Activated CD8-positive, alpha-beta memory T cell treated with anti-CD3 and anti-CD28 coated beads for 24 hours (primary cell): Measurements from ENCODE around the gene VPS13D.
"Not testable (repeated sequence)": the region's sequence is repeated elsewhere in the genome, so short reads cannot be mapped to it uniquely, and the experiment has no call there.

Source experiments
- DNase-seq: peaks from one replicate; pipeline ENCODE4 v3.0.0-alpha.2; 2020

Gene VPS13D

DNA sequence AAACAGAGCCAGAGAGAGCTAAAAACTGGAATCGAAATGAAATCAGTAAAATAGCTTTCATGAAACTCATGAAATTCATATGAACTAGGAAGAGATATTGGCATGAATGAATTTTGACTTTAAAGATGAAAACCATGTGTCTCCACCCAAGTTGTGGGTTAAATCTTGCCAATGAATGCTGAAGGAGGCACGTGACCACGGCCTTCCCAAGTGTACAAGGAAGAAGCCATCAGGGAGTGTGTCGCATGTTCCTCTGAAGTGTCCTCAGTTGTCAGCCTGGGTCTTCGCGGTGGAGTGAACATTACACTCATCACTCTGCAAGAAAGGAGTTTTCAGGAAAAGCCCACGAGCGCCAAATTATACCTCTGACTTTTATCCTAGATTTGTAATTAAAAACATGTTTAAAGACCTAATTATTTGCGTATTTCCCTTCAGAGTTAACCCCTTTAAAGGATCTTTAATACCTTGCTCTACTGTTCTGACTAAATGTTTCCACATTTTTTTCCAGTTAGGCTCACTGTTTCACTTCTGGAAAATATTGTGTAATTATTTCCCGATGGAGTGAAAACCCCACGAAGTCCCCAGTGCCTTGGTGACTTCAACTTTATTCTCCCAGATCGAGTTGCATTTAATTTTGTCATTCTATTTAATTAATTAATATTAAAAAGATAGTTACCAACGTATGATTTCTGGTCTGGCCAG, 269.9 kb downstream of the VPS13D start:
- DNase-seq, result no peak

DNA sequence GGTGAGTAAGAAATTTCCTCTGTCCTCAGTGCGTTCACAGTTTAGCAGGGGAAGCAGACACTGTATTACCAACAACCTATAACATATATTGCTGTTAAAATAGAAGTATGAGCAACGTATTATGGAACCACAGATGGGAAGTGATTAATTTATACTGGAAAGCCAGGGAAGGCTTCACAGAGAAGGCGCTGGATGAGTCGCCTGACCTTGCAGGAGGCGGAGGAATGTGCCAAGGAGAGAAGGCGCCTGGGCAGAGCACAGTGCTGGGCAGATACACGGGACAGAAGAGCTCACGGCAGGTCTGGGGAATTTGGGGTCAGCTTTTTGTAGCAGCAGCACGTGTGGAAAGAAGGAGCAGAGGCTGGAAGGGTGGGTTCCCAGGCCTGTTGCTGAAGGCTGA, 271.8 kb downstream of the VPS13D start:
- no peak for DNase-seq

- no peak for DNase-seq
These were observed 272.7 kb downstream of the VPS13D start for GRCh38 chr1:12502336-12503109.

GRCh38 chr1:12503709-12504108, 273.9 kb downstream of the VPS13D start:
- DNase-seq, result no peak

GRCh38 chr1:12504601-12505000, 274.8 kb downstream of the VPS13D start:
- no peak for DNase-seq

DNA sequence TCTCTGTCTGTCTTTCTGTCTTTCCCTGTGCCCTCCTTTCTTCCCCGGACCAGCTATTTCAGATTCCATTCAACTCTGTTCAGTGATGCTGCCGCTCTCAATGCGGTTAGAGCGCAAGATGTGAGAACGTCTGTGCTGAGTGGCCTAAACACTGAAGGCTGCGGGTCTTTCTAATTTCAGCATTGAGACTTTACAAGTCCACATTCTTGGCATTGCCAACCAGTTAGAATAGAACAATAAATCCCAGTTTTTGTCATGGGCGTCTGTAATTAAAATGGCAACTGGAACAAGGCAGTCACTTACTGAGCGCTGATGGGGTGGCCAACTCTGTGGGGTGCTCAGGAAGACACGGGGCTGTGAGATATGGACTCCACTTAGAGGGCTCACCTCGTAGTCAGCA, 275.4 kb downstream of the VPS13D start:
- no peak for DNase-seq

DNA sequence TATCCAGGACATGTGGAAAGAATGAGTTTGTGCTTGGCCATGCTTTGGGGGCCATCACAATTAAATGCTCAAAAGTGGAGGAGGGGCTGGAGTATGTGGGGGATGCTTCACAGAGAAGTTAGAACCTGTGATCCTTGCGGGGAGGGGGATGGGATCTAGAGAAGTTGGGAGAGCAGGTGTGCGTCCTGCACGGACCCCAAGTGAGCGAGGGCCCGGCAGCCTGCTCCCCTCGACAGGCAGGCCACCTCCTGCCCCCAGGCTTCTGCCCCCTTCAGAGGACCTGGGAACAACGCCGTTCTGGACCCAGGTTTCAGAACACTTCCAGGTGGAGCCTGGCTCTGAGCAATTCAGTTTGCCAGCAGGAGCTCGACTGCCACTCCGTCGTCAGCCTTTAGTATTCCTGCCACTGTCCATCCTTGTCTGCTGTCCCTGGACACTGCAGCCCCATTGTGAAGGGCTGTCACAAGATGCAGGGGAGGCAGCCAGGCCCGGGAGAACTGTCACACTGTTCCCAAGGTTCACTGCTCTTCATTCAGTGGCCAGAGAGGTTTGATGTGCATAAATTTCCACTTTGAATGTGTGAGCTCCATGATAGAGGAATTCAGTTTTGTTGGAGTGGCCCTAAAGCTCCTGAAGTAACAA, 275.9 kb downstream of the VPS13D start:
- no peak for DNase-seq

- DNase-seq, result no peak
These were observed 276.8 kb downstream of the VPS13D start for GRCh38 chr1:12506281-12507280.

- no peak for DNase-seq
These were observed 277.8 kb downstream of the VPS13D start for GRCh38 chr1:12507631-12508030.

- no peak for DNase-seq
These were observed 279.0 kb downstream of the VPS13D start for GRCh38 chr1:12508849-12509248.

GRCh38 chr1:12511128-12511484, 281.3 kb downstream of the VPS13D start:
- DNase-seq, result no peak

- DNase-seq, result no peak
These were observed 282.0 kb downstream of the VPS13D start for GRCh38 chr1:12511516-12512468.

DNA sequence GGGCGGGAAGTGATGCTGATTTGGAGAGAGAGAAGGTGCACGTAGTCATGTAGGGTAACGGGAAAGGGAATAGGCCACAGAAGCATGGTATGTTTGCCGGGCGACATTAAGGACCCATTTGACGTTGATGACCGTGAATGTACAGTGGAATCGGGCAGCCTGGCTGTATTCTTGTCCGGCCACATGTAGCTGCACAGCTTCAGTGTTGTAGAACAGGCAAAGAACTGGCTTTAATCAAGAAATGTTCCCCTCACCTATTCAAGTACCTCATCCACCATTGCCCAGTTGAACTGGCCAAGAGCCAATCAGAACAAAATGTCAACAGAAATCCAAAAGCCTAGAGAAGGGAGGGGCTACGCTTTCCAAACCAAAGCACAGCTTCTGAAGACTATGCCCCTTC, 283.4 kb downstream of the VPS13D start:
- no peak for DNase-seq

DNA sequence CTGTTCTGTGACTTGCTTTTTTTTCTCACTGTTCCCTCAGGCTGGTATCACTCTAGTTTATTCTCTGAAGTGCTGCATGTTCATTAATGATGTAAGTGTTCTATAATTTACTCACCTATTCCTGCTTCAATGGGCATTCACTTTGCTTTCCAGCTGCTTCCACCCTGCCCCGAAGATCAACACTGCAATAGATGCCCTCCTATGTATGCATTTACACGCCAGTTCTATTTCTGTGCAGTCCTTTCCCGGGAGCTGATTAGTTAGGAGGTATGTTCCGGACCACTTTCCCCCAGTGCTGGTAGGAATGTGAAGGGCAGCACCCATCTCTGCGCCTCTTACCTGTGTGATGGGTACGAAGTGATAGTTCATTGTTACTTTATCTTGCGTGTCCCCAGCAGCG, 284.8 kb downstream of the VPS13D start:
- DNase-seq, result no peak

- DNase-seq, result no peak
These were observed 285.4 kb downstream of the VPS13D start for GRCh38 chr1:12515234-12515633.

- DNase-seq, result no peak
These were observed 286.9 kb downstream of the VPS13D start for GRCh38 chr1:12516741-12517140.

- DNase-seq, result peak; percentile 80
These were observed 289.3 kb downstream of the VPS13D start for GRCh38 chr1:12518931-12519692.

DNA sequence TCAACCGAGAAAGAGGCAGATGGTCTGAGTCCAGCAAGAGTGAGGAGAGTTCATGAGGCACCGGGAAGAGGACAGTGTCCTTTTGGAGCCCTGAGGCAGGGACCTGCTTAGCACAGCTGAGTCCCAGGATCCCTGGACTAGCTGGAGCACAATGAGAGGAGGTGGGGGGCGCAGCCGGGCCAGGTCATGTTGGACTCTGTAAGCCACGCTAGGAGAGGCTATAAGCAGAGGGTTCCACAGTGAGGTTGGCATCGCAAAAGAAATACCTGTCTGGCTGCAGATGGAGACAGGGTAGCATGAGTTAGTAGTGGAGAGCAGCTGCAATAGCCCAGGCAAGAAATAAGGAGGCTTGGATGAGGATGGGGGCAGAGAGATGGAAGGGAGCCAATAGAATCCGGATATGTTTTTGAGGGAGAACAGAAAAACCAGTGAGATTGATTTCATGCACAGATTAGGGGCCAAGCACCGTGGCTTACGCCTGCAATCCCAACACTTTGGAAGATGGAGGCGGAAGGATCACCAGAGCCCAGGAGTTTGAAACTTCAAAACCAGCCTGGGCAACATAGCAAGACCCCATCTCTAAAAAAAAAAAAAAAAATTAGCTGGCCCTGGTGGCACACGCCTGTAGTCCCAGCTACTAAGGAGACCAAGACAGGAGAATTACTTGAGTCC, 290.0 kb downstream of the VPS13D start:
- DNase-seq, result peak; percentile 24

DNA sequence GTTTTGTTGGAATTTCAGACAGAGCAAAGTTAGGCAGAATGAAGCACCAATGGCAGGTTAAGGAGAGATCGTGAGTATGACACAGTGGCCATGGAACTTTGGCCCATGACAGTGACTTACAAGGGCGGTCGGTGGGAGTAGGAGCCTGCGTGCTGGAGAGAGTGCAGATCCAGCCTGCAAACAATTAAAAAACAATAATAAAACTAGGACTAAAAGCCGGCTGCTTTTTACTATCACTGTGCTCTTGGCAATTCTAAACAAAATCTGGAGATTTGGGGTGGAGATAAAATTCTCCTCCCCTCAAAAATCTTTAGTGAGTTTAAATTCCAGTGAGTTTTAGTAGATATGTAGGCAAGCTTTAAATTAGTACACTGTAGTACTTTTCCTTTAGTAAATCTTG, 291.3 kb downstream of the VPS13D start:
- DNase-seq, result no peak

GRCh38 chr1:12522780-12523179, 292.9 kb downstream of the VPS13D start:
- not testable (repeated sequence) for DNase-seq
